GM21528 (cell line): Measurements from ENCODE around the gene PYY.
"Not testable (repeated sequence)": the region's sequence is repeated elsewhere in the genome, so short reads cannot be mapped to it uniquely, and the experiment has no call there.

Experiments
- ATAC-seq: cut with Tn5 transposase; IDR thresholded peaks from one replicate; pipeline ENCODE4 v1.9.1; 2021; ENCODE audit warnings: mild to moderate bottlenecking, moderate library complexity; ENCODE audit not compliant: unreplicated experiment, low FRiP score

The PYY gene

GRCh38 chr17:43953746-43954145, at the start of gene PYY:
PYY (minus strand) TSS chr17:43953940; CDS start chr17:43953483, 457 bp downstream.
- ATAC-seq = no peak

- ATAC-seq = no peak
Measured at GRCh38 chr17:44002141-44002848, 48.6 kb upstream of the PYY start.

GRCh38 chr17:44001461-44001920, 47.8 kb upstream of the PYY start:
- no peak for ATAC-seq

- ATAC-seq = no peak
Measured at GRCh38 chr17:44000871-44001460, 47.2 kb upstream of the PYY start.

DNA sequence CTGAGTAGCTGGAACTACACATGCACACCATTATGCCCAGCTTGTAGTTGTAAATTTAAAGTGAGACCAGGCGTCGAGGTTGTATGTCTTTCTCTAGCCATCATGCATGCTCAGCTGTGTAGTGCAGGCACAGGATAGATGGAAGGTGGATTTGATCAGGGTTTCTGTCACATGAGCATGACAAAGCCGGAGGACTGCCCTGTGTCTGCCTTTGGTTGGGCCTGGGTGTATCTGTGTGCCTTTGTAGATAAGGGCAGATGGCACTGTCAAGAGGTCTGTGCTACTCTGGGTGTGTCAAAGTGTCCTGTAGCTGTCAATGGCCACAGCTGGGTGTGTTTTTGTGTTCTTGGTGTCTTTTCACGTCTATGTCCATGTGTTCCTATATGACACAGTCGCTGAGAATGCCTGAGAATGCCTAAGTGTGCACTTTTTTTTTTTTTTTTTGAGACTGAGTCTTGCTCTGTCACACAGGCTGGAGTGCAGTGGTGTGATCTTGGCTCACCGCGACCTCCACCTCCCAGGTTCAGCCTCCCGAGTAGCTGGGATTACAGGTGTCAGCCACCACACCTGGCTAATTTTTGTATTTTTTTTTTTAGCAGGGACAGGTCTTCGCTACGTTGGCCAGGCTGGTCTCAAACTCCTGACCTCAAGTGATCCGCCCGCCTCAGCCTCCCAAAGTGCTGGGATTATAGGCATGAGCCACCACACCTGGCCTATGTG, 46.6 kb upstream of the PYY start:
- no peak for ATAC-seq

GRCh38 chr17:43999024-43999423, 45.3 kb upstream of the PYY start:
- no peak for ATAC-seq

GRCh38 chr17:43998552-43998951, 44.8 kb upstream of the PYY start:
- no peak for ATAC-seq

DNA sequence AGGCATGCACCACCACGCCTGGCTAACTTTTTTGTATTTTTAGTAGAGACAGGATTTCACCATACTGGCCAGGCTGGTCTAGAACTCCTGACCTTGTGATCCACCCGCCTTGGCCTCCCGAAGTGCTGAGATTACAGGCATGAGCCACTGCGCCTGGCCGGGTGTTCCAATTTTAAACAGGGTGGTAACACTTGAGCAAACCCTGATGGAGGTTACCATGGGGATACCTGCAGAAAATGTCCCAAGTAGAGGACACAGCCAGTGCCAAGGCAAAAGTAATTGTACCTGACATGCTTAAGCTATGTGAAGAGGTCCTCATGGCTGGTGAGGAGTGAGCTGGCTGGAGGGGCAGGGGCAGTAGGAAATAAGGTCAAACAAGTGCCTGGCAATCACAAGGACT, 43.4 kb upstream of the PYY start:
- not testable (repeated sequence) for ATAC-seq

DNA sequence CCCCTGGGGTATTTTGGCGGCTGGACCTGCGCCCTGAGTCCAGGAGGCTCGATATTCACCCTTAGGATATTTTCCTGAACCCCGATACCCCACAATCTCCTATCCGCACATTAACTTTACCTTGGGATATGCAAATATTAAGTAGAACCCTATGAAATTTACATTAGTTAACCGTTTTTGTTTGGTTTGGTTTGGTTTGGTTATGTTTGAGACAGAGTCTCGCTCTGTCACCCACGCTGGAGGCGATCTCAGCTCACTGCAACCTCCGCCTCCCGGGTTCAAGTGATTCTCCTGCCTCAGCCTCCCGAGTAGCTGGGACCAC, 41.4 kb upstream of the PYY start:
- no peak for ATAC-seq

DNA sequence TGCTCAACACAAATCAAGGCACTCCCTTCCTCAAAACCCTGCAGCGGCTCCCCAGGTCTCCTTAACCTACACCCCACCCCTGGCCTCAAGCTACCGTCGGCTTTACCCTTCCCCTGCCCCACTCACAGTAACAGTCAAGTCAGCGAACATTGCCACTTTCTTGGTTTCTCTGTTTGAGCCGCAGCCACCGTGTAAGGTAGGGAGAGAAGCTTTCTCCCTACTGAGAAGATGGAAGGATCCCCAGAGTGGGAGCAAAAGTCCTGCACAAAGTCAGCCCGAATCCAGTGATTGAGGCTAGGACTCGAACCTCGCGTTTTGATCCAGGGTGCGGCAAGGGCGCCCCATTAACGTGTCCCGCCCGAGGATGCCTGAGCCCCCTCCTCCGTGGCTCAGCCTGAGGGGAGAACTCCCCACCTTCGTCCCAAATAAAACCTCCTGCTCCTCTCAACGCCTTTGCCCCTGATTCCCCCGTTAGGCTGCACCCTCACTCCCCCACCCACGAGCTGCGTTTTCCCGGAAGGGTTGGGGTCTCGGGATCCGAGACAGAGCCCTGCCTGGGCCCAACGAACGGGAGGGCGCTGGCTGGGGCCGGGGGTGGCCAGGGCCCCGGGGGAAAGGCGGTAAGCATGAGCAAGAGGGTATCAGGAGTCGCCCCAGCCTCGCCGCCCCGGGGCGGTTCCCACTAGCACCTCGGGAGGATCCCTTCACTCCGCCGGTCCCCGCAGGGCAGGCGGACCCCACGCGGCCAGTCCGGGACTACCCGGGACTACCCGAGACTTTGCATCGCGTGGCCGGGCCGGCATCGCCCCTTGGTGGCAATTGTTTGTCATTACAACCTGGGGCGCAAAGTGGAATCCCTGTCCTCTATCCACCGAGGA, 40.8 kb upstream of the PYY start:
- no peak for ATAC-seq

DNA sequence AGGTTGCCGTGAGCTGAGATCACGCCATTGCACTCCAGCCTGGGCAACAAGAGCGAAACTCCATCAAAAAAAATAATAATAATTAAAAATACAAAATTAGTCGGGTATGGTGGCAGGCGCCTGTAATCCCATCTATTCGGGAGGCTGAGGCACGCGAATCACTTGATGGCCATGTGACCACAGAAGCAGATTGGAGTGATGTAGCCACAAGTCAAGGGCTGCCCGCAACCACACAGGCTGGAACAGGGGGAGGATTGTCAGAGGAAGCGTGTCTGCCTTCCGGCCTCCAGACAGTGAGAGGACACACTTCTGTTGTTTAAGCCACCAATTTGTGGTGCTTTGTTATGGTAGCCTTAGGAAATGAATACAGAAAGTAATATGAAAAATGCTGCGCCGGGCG, 38.9 kb upstream of the PYY start:
- ATAC-seq = no peak

GRCh38 chr17:43988301-43988700, 34.6 kb upstream of the PYY start:
- ATAC-seq = no peak

DNA sequence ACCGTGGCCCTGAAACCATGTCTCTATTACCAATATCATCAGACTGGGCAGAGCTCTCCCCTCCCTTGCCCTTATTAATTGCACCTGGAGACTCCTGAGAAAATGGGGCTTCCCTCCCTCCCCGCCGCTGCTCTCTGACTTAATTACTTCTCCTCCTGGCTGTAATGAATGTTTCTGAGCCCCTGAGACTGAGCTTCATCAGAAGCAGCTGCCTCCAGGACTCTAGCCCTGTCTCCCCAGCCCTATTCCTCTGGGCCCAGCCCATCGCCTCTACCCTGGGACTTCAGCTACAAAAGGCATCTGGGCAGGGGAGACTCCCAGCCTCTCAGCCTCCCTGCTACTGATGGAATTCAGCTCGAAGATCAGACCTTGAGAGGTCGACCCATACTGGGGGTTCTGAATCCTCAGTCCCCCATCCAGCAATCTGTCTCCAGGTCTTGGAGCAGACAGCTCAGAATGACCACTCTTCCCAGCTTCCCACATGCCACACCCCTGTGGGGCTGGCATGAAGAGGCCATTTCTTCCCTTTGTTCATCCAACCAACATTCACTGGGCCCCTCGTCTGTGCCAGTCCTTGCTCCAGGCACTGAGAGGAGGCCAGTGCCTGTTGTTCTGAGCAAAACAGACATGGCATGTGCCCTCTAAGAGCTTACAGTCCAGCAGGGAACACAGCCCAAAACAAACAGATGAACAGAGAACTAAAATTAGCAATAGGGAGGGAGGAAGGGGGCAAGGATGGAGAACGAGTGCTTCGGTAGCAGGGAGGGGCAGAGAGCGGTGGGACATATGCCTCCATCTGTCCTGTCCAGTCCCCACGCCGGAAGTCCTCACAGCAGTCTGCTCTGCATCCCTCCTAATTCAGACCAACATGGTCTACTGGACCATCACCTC, 33.6 kb upstream of the PYY start:
- no peak for ATAC-seq

- ATAC-seq = no peak
Measured at GRCh38 chr17:43986225-43986981, 32.7 kb upstream of the PYY start.

DNA sequence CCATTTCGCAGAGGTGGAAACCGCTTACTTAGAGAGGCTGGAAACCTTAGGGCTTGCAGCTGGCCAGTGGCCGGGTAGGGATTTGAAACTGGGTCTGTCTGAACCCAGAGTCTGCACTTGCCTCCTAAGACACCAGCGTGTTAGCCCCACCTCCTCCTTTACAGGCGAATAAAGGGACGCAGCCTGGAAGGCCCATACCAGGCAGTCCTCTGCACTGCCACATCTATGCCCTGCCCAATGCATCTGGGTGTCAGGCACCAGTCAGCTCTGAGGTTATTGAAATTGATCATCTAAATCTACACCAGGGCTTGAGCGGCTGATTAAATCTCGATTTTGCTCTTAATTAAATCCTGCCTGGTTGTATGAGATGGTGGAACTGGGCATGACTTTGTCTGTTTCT, 30.8 kb upstream of the PYY start:
- no peak for ATAC-seq

DNA sequence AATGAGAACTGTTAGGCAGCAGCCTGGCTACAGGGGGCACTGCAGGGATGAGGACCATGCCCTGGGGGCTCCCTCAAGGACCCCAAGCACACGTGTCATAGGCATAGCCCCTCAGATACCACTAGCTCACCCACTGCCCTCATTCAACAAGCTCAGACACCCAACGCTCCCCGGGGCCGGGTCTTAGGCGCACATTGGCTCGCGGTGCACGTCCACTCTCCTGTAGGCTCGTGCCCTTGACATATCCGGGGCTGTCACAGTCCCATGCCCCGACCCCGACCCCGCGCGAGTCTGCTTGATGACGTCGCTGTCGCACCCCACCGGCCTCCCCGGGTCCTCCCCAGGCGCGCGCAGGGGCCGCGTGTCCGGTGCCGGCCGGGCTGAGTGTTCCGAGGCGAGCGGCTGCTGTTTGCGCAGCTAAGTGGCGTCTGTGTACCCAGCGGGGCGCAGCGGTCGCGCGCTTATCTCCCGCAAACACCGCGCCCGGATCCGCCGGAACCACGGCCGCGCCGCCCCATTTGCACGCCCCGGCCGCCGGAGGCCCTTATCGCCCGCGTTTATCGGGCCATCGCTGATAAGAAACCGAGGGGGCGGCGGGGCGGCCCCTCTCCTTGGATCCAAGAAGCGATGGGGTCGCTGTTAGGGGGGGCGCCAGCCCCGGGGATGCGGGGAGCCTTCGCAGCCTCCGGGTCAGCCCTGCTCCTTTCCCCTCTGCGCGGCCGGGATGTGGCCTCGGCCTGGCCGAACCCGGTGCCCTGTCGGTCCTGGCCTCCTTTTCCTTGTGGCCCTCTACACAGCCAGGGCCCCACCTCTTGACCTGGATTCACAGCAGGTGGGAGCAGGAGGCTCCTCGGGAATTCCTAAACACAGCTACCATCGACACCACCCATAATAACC, 30.0 kb upstream of the PYY start:
- no peak for ATAC-seq

GRCh38 chr17:43983196-43983514, 29.4 kb upstream of the PYY start:
- no peak for ATAC-seq

GRCh38 chr17:43982171-43982570, 28.4 kb upstream of the PYY start:
- ATAC-seq = no peak
